Stimulated activated CD4-positive, alpha-beta T cell treated with anti-CD3 and anti-CD28 coated beads, Interleukin-4, amount 100 ng/mL, for 1 hour (primary cell): ENCODE data around the gene MAP2K5.

ENCODE experiments used
- DNase-seq: peaks from one replicate; pipeline ENCODE4 v3.0.0-alpha.2; 2020

Gene MAP2K5

DNA sequence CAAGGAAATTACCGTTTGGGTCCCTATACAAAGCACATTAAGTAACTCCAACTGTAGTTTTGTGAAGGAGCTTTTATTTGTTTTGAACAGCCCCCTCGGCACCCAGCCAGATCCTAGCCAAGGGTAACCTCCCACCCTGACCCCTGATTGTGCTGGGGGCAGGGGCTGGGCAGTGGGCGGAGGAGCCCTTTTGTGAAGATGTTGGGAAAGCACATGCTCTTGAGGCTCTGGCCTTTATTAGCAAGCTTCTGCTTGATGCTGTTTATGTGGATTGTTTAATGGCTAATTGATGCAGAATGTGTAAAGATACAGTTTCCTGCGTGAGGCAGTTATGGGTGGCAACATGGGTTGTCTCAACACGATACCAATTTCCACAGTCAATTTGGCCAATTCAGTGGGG, 136.5 kb downstream of the MAP2K5 start:
- no peak for DNase-seq

- no peak for DNase-seq
Measured at GRCh38 chr15:67680641-67681040, 138.1 kb downstream of the MAP2K5 start.

- no peak for DNase-seq
Measured at GRCh38 chr15:67685008-67685599, 142.6 kb downstream of the MAP2K5 start.

DNA sequence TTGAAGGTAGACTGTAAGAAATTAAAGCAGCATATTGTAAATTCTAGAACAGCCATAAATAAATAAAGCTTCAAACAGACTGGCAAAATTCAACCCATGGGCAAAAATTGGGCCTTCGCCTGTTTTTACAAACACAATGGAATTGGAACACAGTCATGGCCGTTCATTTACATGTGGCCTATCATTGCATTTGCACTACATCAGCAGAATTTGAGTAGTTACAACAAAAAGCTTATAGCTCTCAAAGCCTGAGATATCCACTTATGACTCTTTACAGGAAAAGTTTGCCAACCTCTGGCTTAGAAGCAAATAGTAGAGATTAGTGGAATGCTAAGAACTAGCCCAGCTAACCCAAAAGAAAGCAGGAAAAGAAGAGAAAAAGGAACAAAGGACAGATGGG, 143.2 kb downstream of the MAP2K5 start:
- no peak for DNase-seq

- DNase-seq, result no peak
Measured at GRCh38 chr15:67690936-67691335, 148.4 kb downstream of the MAP2K5 start.

DNA sequence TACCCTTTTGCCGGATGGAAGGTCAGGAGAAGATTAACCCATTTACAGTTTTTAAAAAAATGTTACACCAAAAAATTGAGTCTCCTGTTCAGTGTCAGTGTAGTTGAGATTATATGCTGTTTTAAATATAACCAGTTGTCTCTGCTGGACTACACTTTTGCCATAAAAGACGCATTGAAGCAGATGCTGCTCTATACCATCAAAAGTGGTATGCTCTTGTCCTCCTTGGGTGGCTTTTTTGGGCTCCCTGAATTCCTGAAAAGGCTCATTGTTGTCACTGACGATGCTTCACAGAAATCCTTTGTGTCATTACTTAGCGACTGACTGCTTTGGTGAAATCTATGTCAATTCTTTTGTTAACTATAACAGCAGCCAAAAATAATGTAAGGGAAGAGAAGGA, 148.9 kb downstream of the MAP2K5 start:
- no peak for DNase-seq

- no peak for DNase-seq
Measured at GRCh38 chr15:67692573-67692972, 150.1 kb downstream of the MAP2K5 start.

- no peak for DNase-seq
Measured at GRCh38 chr15:67696087-67696486, 153.6 kb downstream of the MAP2K5 start.

DNA sequence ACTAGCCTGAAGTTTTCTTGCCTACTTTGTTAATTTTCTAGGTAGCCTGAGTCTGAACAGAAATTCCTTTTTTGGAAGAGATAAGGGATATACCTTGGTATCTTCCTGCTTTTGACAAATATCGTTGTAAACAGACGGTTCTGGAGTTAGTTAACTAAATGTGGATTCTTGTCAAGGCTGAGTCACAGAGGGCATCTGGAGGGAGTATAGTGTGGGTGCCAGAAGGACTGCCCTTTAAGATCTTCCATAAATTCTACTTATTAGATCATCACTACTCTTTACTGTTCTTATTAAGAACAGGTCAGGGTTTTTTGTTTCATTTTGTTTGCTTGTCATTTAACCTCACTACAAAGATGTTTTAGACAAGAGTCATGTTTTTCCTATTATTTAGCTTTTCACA, 157.5 kb downstream of the MAP2K5 start:
- no peak for DNase-seq

DNA sequence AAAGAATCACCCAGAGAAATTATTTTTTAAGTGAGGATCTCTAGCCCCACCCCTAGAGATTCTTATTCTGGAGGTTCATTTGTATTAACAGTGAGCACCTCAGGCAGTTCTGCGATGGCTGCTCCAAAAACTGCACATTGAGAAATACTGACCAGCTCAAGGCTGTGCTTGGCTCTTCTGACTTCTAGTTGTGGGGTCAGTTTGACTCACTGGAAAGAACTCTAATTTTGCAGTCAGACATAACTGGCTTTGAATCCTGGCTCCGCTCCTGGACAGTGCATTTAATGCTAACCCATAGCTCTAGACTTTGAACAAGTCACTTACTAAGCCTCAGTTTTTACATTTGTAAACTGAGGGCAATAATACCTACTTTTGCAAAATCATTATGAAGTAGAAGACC, 159.2 kb downstream of the MAP2K5 start:
- DNase-seq, result no peak

GRCh38 chr15:67707520-67708283, 165.2 kb downstream of the MAP2K5 start:
- no peak for DNase-seq

DNA sequence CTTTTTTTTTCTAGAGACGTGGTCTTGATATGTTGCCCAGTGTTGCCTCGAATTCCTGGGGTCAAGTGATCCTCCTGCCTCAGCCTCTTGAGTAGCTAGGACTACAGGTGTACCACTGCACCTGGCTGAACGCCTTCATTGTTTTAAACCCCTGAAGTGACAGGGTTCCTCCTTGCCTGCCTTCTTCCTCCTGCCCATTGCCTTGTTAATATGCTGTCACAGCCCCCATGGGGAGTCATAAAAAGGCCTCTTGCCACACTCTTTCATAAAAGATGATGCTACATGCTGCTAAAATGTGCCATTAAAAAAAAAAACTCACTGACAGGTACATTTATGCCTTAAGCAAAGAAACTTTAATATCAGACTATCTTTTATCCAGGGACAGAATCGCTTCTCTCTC, 166.0 kb downstream of the MAP2K5 start:
- no peak for DNase-seq

DNA sequence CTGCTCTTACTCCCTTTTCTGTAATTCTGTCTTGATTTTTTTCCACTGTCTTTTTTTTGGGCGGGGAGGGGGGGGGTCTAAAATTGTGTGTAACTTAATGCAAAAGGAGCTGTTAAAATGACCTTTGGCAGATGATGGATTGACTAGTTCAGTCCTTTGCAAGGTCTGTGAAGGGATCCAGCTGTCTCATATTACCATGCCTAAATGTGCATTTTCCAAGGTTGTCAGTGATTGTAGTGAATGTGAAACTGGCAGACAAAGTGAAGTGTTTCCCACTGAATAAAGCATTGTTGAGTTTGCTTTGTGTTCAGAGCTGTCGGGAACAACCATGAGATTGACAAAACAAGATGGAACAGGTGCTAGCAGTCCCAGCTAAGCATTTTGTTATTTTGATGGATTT, 172.7 kb downstream of the MAP2K5 start:
- DNase-seq, result no peak

- DNase-seq, result no peak
Measured at GRCh38 chr15:67716171-67716570, 173.7 kb downstream of the MAP2K5 start.

DNA sequence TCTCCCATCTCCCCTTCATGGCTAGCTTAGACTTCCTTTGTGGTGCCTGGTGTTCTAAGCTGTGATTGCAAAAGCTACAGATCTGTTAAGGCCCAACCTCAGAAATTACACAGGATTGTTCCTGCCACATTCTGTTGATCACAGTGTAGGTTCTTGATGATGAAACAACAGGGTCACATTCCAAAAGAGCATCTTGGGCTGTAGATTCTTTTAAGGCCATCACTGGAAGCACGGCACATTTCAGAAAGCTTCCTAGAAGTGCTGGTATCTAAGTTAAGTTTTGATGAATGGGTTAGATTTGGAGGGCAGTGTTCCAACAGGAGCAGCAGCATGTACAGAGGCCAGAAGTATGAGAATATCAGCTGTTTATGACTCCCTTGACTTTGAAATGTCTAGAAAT, 175.3 kb downstream of the MAP2K5 start:
- no peak for DNase-seq

DNA sequence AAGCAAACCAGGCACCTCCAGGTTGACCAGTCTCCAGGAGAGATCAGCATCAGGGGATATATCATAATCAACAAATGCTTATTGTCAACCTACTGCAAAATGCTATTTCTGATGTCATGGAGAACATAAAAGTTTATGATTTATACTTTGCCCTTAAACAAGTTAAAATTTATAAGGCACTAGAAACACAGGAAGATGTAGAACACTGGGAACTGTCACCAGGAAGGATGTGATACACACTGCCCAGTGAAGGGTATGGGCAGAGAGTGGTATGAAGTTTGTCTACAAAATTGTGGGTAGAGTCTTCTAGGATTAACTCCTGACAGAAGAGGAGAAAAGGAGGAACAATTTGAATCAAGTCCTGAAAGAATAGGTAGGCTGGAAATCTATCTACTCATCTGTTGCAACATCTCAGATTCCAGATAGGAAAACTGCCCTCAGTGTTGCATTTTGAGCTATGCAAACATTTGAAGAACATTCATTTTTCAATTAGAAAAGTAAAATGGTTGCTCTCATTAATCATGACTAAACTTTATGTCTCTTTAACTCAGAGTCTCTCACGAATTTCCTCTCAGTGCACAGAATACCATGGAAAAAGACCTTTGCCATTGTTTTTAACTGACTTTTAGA, 176.9 kb downstream of the MAP2K5 start:
- no peak for DNase-seq

DNA sequence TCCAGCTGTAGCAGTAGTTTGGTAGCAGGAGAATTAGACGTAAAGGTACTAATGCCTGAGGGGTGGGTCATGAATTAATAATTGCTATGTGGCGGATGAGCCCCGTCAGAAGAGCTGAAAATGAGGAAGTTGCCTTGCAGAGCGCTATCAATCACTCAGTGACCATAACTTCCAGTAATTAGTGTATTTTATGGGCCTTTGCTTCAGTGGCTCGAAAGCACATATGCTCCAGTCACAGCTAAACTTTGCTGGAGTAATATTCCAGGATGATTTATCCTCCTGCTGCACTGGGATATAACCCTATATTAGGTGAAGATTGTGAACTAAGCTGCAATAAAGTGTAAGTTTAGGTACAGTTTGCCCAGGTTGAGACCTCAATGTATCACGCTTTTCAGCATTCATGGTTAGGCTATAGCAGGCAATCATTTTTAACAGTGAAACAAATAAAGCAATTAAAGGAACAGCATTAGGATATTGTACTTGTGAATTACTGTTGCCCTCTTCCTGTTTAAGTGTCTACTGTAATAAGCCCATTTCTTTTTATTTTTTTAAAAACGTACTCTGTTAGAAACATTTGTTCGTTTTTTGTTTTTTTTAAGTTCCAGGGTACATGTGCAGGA, 178.2 kb downstream of the MAP2K5 start:
- DNase-seq, result no peak

GRCh38 chr15:67722030-67722817, 179.7 kb downstream of the MAP2K5 start:
- no peak for DNase-seq

DNA sequence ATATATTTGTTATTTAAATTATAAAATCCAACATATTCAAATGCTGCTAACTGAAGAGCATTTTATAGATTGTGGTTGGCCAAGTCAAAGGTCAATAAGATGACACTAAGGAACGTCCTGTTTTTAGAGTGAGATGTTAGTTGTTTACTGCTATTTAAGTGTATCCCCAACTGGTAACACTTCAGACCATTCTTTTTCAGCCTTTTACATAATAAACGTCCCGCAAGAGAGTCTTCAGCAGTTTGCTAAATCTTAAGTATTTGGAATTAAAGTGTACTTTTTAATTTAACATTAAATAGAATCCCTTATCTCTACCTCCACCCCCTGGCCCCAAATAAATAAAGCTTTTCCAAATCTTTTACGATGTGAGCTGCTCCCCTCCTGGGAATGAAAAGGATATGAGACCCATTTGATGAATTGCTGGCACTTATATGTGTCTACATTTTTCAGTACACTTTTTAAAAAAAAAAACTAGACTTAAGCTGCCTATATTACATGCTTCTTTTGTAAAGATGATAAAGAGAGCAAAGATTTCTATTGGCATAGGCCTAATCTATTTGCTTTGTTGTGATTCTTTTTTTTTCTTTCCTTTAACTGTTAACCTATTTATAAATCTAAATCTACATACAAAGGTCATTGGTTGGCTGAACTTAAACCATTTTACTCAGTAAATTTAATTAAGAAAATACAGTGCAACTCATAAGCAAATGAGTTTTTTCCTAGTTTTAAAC, 181.0 kb downstream of the MAP2K5 start:
- no peak for DNase-seq

GRCh38 chr15:67724691-67725375, 182.3 kb downstream of the MAP2K5 start:
- DNase-seq, result no peak

DNA sequence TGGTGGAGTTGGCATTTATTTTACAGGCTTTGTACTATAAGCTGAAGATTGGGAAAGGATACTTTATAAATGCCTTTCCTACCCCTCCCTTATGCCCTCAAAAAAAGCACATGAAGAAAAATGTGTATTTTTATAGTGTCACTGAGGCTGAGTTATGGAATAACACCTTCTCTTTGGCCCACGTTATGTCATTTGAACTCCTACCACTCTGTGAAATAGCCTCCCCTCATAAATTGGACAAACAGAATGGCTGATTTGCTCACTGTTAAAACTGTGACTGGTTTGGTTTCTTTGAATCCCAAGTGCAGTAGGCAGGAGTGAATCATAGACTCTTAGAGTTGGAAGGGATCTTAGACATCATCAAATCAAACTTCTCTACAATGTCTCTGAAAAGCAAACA, 187.6 kb downstream of the MAP2K5 start:
- DNase-seq, result no peak
